HL-60 (cell line): ENCODE measurements around the gene LNPK.

Experiments used
- DNase-seq, 2 experiments: peaks; one replicate each; pipeline ENCODE4 v3.0.0-alpha.2; 2010 to 2020; ENCODE audit warnings: low read depth in 1 of 2, low spot score in 1 of 2
- H3K27ac ChIP-seq: fragments of 250-450 bp; sonication (Bioruptor Pico); replicated peaks from 2 replicates; pipeline ENCODE4 v1.5.1; 2020; ENCODE audit warnings: mild to moderate bottlenecking, moderate library complexity
- H3K27me3 ChIP-seq: fragments of 250-450 bp; sonication (Bioruptor Pico); 2 replicates; pipeline ENCODE4 v1.5.1; 2021; ENCODE audit warnings: mild to moderate bottlenecking, moderate library complexity; ENCODE audit not compliant: insufficient read depth, poor library complexity, severe bottlenecking
- H3K4me3 ChIP-seq: replicated peaks from 2 replicates; pipeline ENCODE4 v1.5.1; 2011; ENCODE audit warnings: mild to moderate bottlenecking, control low read depth, low read length; ENCODE audit not compliant: insufficient read depth
- GABPA ChIP-seq: IDR thresholded peaks from 2 replicates; pipeline ENCODE4 v1.6.1; 2012; ENCODE audit warnings: low read depth
- POLR2AphosphoS5 ChIP-seq: IDR thresholded peaks from 2 replicates; pipeline ENCODE4 v1.6.1; 2012; ENCODE audit warnings: low read depth
- SPI1 ChIP-seq: IDR thresholded peaks from 2 replicates; pipeline ENCODE4 v1.6.1; 2012; ENCODE audit warnings: low read depth, mild to moderate bottlenecking, borderline replicate concordance
- TF ChIP-seq, protein P1 (sequence below): IDR thresholded peaks from one replicate; pipeline ENCODE4 v1.5.1; 2011; ENCODE audit warnings: low read length, control low read depth, inconsistent platforms; ENCODE audit not compliant: insufficient read depth
- TF ChIP-seq, protein P2 (sequence below): IDR thresholded peaks from 2 replicates; pipeline ENCODE4 v1.6.1; 2012; ENCODE audit warnings: low read depth; ENCODE audit not compliant: insufficient replicate concordance

LNPK gene

DNA sequence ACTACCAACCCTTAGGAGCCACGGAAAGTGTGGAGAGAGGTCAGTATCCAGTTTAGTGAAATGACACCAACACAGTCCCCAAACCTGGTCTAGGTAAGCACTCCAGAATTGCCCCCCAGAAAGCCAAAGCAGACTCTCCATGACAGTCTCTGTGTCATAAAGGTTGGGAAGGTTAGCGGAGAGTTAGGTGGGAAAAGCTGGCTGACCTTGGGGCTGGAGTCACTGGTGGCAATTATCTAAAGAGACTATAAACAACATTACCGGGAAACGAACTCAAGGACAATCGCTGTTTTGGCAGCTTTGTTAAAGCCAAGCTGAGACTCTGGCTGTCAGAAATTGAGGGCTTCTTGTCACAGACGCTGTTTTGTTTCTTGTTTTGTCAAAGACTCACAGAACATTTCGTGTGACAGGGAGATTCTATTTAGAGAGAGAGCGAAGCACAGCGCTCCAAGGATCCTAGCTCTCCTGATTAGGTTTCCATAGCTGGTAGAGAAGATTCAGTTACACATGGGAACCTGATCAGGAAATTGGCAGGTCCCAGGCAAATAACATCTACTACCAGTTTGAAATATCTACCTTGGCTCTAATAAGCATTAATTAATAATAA, 111.3 kb downstream of the LNPK start:
- Histone ChIP-seq H3K4me3 (no peak overlapping the region), H3K27ac (no peak overlapping the region), H3K27me3 (peaks cover 8% of the 10 kb centered on the region)
- DNase-seq, result no peak
- TF ChIP-seq SPI1 (no peak), POLR2AphosphoS5 (no peak), GABPA (no peak)
- TF ChIP-seq, protein P1, sequence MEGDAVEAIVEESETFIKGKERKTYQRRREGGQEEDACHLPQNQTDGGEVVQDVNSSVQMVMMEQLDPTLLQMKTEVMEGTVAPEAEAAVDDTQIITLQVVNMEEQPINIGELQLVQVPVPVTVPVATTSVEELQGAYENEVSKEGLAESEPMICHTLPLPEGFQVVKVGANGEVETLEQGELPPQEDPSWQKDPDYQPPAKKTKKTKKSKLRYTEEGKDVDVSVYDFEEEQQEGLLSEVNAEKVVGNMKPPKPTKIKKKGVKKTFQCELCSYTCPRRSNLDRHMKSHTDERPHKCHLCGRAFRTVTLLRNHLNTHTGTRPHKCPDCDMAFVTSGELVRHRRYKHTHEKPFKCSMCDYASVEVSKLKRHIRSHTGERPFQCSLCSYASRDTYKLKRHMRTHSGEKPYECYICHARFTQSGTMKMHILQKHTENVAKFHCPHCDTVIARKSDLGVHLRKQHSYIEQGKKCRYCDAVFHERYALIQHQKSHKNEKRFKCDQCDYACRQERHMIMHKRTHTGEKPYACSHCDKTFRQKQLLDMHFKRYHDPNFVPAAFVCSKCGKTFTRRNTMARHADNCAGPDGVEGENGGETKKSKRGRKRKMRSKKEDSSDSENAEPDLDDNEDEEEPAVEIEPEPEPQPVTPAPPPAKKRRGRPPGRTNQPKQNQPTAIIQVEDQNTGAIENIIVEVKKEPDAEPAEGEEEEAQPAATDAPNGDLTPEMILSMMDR, result no peak
- TF ChIP-seq, protein P2, sequence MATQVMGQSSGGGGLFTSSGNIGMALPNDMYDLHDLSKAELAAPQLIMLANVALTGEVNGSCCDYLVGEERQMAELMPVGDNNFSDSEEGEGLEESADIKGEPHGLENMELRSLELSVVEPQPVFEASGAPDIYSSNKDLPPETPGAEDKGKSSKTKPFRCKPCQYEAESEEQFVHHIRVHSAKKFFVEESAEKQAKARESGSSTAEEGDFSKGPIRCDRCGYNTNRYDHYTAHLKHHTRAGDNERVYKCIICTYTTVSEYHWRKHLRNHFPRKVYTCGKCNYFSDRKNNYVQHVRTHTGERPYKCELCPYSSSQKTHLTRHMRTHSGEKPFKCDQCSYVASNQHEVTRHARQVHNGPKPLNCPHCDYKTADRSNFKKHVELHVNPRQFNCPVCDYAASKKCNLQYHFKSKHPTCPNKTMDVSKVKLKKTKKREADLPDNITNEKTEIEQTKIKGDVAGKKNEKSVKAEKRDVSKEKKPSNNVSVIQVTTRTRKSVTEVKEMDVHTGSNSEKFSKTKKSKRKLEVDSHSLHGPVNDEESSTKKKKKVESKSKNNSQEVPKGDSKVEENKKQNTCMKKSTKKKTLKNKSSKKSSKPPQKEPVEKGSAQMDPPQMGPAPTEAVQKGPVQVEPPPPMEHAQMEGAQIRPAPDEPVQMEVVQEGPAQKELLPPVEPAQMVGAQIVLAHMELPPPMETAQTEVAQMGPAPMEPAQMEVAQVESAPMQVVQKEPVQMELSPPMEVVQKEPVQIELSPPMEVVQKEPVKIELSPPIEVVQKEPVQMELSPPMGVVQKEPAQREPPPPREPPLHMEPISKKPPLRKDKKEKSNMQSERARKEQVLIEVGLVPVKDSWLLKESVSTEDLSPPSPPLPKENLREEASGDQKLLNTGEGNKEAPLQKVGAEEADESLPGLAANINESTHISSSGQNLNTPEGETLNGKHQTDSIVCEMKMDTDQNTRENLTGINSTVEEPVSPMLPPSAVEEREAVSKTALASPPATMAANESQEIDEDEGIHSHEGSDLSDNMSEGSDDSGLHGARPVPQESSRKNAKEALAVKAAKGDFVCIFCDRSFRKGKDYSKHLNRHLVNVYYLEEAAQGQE, result no peak

DNA sequence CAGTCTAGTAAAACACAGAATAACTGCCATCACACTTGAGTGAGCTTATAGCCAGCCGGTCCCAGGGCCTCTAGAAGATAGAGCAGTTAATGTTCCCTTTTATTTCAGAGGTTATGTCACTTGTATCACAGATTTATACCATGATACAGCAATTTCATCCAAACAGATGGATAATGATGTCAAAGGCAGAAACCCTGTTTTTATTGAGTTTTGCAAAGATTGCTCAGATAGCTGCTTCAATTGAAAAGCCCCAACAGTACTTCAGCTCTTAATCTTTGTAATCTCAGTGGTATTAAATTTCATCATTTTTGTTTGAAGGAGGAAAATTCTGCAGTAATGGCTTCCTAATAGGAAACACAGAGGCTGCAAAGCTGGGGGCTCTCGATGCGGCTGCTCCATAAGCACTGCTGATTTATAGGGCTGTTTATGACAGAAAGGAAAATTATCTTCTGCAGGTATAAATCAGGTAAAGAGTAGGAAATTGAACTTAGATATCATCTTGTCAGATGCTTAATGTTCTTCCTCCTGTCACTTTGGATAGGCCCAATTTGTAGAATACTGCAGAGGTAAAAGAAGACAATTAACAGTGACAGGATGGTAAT, 112.3 kb downstream of the LNPK start:
- Histone ChIP-seq H3K27me3 (peaks cover 8% of the 10 kb centered on the region), H3K4me3 (no peak overlapping the region), H3K27ac (no peak overlapping the region)
- no peak for DNase-seq
- TF ChIP-seq, protein P1, result no peak
- no peak for TF ChIP-seq GABPA
- TF ChIP-seq POLR2AphosphoS5, result no peak
- no peak for TF ChIP-seq SPI1
- TF ChIP-seq, protein P2, result no peak

DNA sequence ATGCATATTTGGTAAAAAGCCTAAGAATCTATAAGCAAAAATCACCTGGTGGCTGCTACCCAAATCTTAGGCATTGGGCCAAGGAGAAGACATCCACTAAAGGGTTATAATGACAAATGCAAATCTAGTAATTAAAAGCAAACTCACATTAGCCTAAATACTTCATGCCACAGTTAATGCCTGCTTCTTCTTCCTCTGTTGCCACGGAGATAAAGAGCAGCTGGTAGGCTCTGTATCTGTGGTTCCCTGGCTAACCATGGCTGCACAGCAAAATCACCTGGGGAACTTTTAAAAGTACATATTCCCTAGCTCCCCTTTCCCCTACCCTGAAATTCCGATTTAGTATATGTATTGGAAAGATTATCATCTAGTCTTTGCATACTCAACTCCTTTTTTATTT, 114.3 kb downstream of the LNPK start:
- DNase-seq, result no peak
- peaks cover 4% of the 10 kb centered on the region for H3K27me3 ChIP-seq
- no peak overlapping the region for H3K4me3 ChIP-seq
- TF ChIP-seq POLR2AphosphoS5 (no peak), GABPA (no peak)
- TF ChIP-seq, protein P2, result no peak
- TF ChIP-seq, protein P1, result no peak
- H3K27ac ChIP-seq, result no peak overlapping the region
